ENCODE measurements around the gene APBA2.

DNA sequence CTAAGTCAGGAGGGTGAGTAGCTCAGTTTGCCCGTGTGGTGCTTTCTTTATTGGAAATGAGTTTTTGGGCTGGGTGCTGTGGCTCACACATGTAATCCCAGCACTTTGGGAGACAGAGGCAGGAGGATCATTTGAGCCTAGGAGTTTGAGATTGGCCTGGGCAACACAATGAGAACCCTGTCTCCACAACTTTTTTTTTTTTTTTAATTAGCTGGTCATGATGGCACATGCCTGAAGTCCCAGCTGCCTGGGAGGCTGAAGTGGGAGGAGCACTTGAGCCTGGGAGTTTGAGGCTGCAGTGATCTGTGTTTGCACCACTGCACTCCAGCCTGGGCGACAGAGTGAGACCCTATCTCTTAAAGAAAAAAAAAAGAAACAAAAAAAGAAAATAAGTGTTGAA is 208.9 kb downstream of the APBA2 start:
- TF ChIP-seq, protein P1, sequence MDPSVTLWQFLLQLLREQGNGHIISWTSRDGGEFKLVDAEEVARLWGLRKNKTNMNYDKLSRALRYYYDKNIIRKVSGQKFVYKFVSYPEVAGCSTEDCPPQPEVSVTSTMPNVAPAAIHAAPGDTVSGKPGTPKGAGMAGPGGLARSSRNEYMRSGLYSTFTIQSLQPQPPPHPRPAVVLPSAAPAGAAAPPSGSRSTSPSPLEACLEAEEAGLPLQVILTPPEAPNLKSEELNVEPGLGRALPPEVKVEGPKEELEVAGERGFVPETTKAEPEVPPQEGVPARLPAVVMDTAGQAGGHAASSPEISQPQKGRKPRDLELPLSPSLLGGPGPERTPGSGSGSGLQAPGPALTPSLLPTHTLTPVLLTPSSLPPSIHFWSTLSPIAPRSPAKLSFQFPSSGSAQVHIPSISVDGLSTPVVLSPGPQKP (IDR thresholded peaks at IDR 0.05; ENCODE audit: low read depth, low read length): no peak
- TF ChIP-seq, protein P2, sequence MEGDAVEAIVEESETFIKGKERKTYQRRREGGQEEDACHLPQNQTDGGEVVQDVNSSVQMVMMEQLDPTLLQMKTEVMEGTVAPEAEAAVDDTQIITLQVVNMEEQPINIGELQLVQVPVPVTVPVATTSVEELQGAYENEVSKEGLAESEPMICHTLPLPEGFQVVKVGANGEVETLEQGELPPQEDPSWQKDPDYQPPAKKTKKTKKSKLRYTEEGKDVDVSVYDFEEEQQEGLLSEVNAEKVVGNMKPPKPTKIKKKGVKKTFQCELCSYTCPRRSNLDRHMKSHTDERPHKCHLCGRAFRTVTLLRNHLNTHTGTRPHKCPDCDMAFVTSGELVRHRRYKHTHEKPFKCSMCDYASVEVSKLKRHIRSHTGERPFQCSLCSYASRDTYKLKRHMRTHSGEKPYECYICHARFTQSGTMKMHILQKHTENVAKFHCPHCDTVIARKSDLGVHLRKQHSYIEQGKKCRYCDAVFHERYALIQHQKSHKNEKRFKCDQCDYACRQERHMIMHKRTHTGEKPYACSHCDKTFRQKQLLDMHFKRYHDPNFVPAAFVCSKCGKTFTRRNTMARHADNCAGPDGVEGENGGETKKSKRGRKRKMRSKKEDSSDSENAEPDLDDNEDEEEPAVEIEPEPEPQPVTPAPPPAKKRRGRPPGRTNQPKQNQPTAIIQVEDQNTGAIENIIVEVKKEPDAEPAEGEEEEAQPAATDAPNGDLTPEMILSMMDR (IDR thresholded peaks at IDR 0.05): no peak
